ENCODE results near the gene POU1F1. TPM values are rescaled to one million over a fixed set of nuclear protein-coding genes. Genes with fewer than 3 reads are reported as not detected.

Gene POU1F1
- total and polyA plus RNA-seq, 2 of the 4 experiments (the other 2 are of a cell fraction): not detected

GRCh38 chr3:87228316-87228715 lies 48.1 kb downstream of the POU1F1 start:
- intact Hi-C loops (cut with micrococcal nuclease) (no loop called here), in situ Hi-C loops (cut with MboI; ENCODE audit: low sequenced_read_pairs) (no loop called here), dilution Hi-C loops (cut with HindIII; ENCODE audit: low sequenced_read_pairs, unreplicated experiment) (no loop called here)
- Histone ChIP-seq H3K36me3 (ENCODE audit: control insufficient read depth, insufficient read depth, low read length) (no peaks in the 10 kb centered on the region), H3K56ac (ENCODE audit: extremely low read depth, insufficient read depth, low read length) (no peak overlapping the region), H3K14ac (replicated peaks; ENCODE audit: low read depth, low read length) (no peak overlapping the region), H3K4me1 (ENCODE audit: control insufficient read depth, insufficient read depth, low read length) (no peaks in the 10 kb centered on the region), H2BK120ac (ENCODE audit: low read depth, low read length) (no peak overlapping the region), H2AK5ac (ENCODE audit: low read depth, low read length) (no peak overlapping the region), H3K79me1 (ENCODE audit: low read depth in 1 of 2, low read length in 2 of 2) (peaks cover 19 to 22% of the 10 kb centered on the region in 2 experiments), H3K4me3 (ENCODE audit: insufficient read depth, low read depth, low read length) (peak overlapping the region; percentile 77; the same call in 1 of the 2 replicates), H2AFZ (replicated peaks; ENCODE audit: low read length, poor library complexity) (no peak overlapping the region), H3K27ac (ENCODE audit: insufficient read depth, low read length) (no peak overlapping the region), H3K9ac (ENCODE audit: low read depth, low read length) (no peak overlapping the region), H4K5ac (ENCODE audit: low read depth, low read length) (no peak overlapping the region), H2BK5ac (ENCODE audit: low read depth, low read length, poor library complexity, severe bottlenecking) (no peak overlapping the region), H2AK9ac (replicated peaks; ENCODE audit: low read depth, low read length, poor library complexity) (no peak overlapping the region), H3K4me2 (ENCODE audit: low read depth, low read length) (peak overlapping the region; percentile 99), H3K4ac (ENCODE audit: low read depth, low read length) (no peak overlapping the region), H3K9me3 (ENCODE audit: control insufficient read depth, insufficient read depth, low read length) (no peaks in the 10 kb centered on the region), H4K20me1 (ENCODE audit: insufficient read depth, low read length) (peaks cover 8% of the 10 kb centered on the region; the same call in 1 of the 2 replicates), H3K27me3 (ENCODE audit: control insufficient read depth, insufficient read depth, low read length) (no peaks in the 10 kb centered on the region), H4K8ac (ENCODE audit: low read depth in 2 of 2, low read length in 2 of 2) (no peak overlapping the region), H3K18ac (ENCODE audit: low read depth, low read length) (no peak overlapping the region), H2BK20ac (ENCODE audit: low read depth, low read length) (no peak overlapping the region), H2BK15ac (ENCODE audit: low read depth, low read length) (no peak overlapping the region), H3K9me1 (ENCODE audit: insufficient read depth, low read length) (no peaks in the 10 kb centered on the region), H4K91ac (ENCODE audit: insufficient read depth, low read depth, low read length) (no peak overlapping the region), H3K23ac (ENCODE audit: low read depth, low read length) (no peak overlapping the region)
- POLR2A ChIA-PET (ENCODE audit: unreplicated experiment): no interaction called here
- CTCF ChIA-PET: interaction anchor here (0.9 kb wide), 1 partner anchor 17 kb away, joined by 4 read pairs; no protein-coding TSS in a partner anchor
- ATAC-seq (ENCODE audit: low read depth) (no peak), DNase-seq (peak; percentile 18)
- TF ChIP-seq RAD21 (IDR thresholded peaks at IDR 0.05; ENCODE audit: low read length) (no peak), CEBPB (IDR thresholded peaks at IDR 0.05; ENCODE audit: low read depth, low read length) (no peak), SMC3 (IDR thresholded peaks at IDR 0.05; ENCODE audit: low read depth, low read length) (no peak), CTCF (conservative IDR thresholded peaks at IDR 0.05; ENCODE audit: low read depth, low read length) (no peak), BHLHE40 (IDR thresholded peaks at IDR 0.05; ENCODE audit: low read depth, low read length) (no peak), MXI1 (IDR thresholded peaks at IDR 0.05; ENCODE audit: borderline replicate concordance, low read depth, low read length) (no peak), CHD1 (IDR thresholded peaks at IDR 0.05; ENCODE audit: low read depth, low read length) (no peak), MAFK (IDR thresholded peaks at IDR 0.05; ENCODE audit: low read depth, low read length) (no peak), FOS (IDR thresholded peaks at IDR 0.05; ENCODE audit: low read depth, low read length) (no peak)
- TF ChIP-seq, protein P1, sequence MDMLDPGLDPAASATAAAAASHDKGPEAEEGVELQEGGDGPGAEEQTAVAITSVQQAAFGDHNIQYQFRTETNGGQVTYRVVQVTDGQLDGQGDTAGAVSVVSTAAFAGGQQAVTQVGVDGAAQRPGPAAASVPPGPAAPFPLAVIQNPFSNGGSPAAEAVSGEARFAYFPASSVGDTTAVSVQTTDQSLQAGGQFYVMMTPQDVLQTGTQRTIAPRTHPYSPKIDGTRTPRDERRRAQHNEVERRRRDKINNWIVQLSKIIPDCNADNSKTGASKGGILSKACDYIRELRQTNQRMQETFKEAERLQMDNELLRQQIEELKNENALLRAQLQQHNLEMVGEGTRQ (IDR thresholded peaks at IDR 0.05; ENCODE audit: low read depth, low read length): no peak
- TF ChIP-seq, protein P2, sequence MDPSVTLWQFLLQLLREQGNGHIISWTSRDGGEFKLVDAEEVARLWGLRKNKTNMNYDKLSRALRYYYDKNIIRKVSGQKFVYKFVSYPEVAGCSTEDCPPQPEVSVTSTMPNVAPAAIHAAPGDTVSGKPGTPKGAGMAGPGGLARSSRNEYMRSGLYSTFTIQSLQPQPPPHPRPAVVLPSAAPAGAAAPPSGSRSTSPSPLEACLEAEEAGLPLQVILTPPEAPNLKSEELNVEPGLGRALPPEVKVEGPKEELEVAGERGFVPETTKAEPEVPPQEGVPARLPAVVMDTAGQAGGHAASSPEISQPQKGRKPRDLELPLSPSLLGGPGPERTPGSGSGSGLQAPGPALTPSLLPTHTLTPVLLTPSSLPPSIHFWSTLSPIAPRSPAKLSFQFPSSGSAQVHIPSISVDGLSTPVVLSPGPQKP (IDR thresholded peaks at IDR 0.05; ENCODE audit: borderline replicate concordance, low read depth, low read length): no peak
- TSS peak; percentile 33 for BruUV-seq (replicated peaks)
- no CpG with 5 or more reads among the region's 1 CpG for WGBS, 2 experiments (ENCODE audit: extremely low coverage in 2 of 2, insufficient read length in 1 of 2)

All from IMR-90 (cell line).